H1 (cell line): ENCODE measurements around the gene HMCN2. TPM values are rescaled to one million over a fixed set of nuclear protein-coding genes. Genes with fewer than 3 reads are reported as not detected.

Experiments
- CTCF ChIA-PET: fragments of 300-600 bp; sonication (Branson Sonifier 250); formaldehyde crosslinking; loops from one replicate; lab custom pipeline; 2021; ENCODE audit not compliant: partially characterized antibody; lab: Charles Lee
- POLR2A ChIA-PET: fragments of 300-600 bp; sonication (Branson Sonifier 250); formaldehyde crosslinking; loops from one replicate; lab custom pipeline; 2021; ENCODE audit warnings: inconsistent platforms; ENCODE audit not compliant: partially characterized antibody; lab: Charles Lee
- DNase-seq, 2 experiments: peaks; one replicate each; pipeline versions ENCODE4 v3.0.0 to v3.0.0-alpha.2; 2010 to 2022; ENCODE audit warnings: low spot score in 2 of 2, low read depth in 1 of 2, mixed read lengths in 1 of 2
- FAIRE-seq: peaks from 2 replicates; lab custom pipeline; 2011; peaks lifted over from hg19 to GRCh38; lab: Jason Lieb, UNC
- H2AFZ ChIP-seq: 2 replicates; pipeline ENCODE4 v1.8.1; 2012; ENCODE audit warnings: low read length, inconsistent platforms
- H2AK5ac ChIP-seq: 2 replicates; pipeline ENCODE4 v1.6.1; 2013; ENCODE audit warnings: low read depth, low read length
- H2BK120ac ChIP-seq: replicated peaks from 2 replicates; pipeline ENCODE3; 2013; ENCODE audit warnings: low read depth, low read length, inconsistent platforms
- H2BK12ac ChIP-seq: 2 replicates; pipeline ENCODE4 v1.6.1; 2013; ENCODE audit warnings: low read depth, low read length
- H2BK15ac ChIP-seq: 2 replicates; pipeline ENCODE4 v1.6.1; 2013; ENCODE audit warnings: low read length
- H2BK20ac ChIP-seq: 2 replicates; pipeline ENCODE4 v1.6.1; 2013; ENCODE audit warnings: low read length
- H2BK5ac ChIP-seq: 2 replicates; pipeline ENCODE4 v1.6.1; 2013; ENCODE audit warnings: low read depth, low read length
- H3K14ac ChIP-seq: 2 replicates; pipeline ENCODE4 v1.6.1; 2013; ENCODE audit warnings: inconsistent platforms; ENCODE audit not compliant: insufficient read length
- H3K18ac ChIP-seq: 2 replicates; pipeline ENCODE4 v1.6.1; 2013; ENCODE audit warnings: low read length; ENCODE audit errors: extremely low read depth
- H3K23ac ChIP-seq: 2 replicates; pipeline ENCODE4 v1.6.1; 2013; ENCODE audit warnings: inconsistent platforms; ENCODE audit not compliant: insufficient read length
- H3K23me2 ChIP-seq: 2 replicates; pipeline ENCODE4 v1.6.1; 2013; ENCODE audit warnings: low read depth, low read length
- H3K27ac ChIP-seq: 2 replicates; pipeline ENCODE4 v1.6.1; 2011; ENCODE audit warnings: low read depth, low read length, inconsistent platforms
- H3K27me3 ChIP-seq, 4 experiments: replicated peaks in 1 of 4; 1 replicate in 1 of 4; 2 replicates in 3 of 4; pipeline versions ENCODE4 v1.6.1 to v1.8.1; 2011 to 2013; ENCODE audit warnings: low read length in 3 of 4, mild to moderate bottlenecking in 3 of 4, inconsistent platforms in 2 of 4, mixed read lengths in 2 of 4, moderate library complexity in 1 of 4; ENCODE audit not compliant: control insufficient read depth in 3 of 4, insufficient read depth in 3 of 4; ENCODE audit errors: extremely low read depth in 1 of 4
- H3K36me3 ChIP-seq, 4 experiments: 2 replicates each; pipeline versions ENCODE4 v1.6.1 to v1.8.1; 2011 to 2013; ENCODE audit warnings: mild to moderate bottlenecking in 4 of 4, low read length in 3 of 4, moderate library complexity in 2 of 4, control low read depth in 1 of 4, inconsistent platforms in 1 of 4; ENCODE audit not compliant: insufficient read depth in 4 of 4, control insufficient read depth in 2 of 4
- H3K4ac ChIP-seq: replicated peaks from 2 replicates; pipeline ENCODE3; 2013; ENCODE audit warnings: low read length, low read depth, mixed read lengths, inconsistent platforms; ENCODE audit not compliant: insufficient read length
- H3K4me1 ChIP-seq, 4 experiments: replicated peaks in 1 of 4; 1 replicate in 1 of 4; 2 replicates in 3 of 4; pipeline versions ENCODE4 v1.6.1 to v1.8.1; 2011 to 2013; ENCODE audit warnings: low read length in 3 of 4, inconsistent platforms in 2 of 4, mixed read lengths in 1 of 4; ENCODE audit not compliant: insufficient read depth in 4 of 4, control insufficient read depth in 3 of 4
- H3K4me2 ChIP-seq, 2 experiments: 2 replicates each; pipeline versions ENCODE4 v1.6.1 to v1.8.1; 2011 to 2013; ENCODE audit warnings: low read depth in 2 of 2, low read length in 2 of 2, control low read depth in 1 of 2, inconsistent platforms in 1 of 2, mild to moderate bottlenecking in 1 of 2; ENCODE audit not compliant: insufficient read depth in 1 of 2
- H3K4me3 ChIP-seq, 4 experiments: fragments of 200-600, 300-600 bp in 1 of 4; sonication (generic), shearing (Covaris generic), sonication (Bioruptor Twin) in 1 of 4; 2 replicates each; pipeline versions ENCODE4 v1.5.1 to v1.8.1; 2011 to 2016; ENCODE audit warnings: low read length in 4 of 4, low read depth in 3 of 4, control low read depth in 2 of 4, inconsistent platforms in 2 of 4, mild to moderate bottlenecking in 2 of 4, mixed read lengths in 1 of 4, moderate library complexity in 1 of 4; ENCODE audit not compliant: insufficient read depth in 2 of 4; ENCODE audit errors: extremely low read depth in 1 of 4
- H3K56ac ChIP-seq: replicated peaks from 2 replicates; pipeline ENCODE3; 2013; ENCODE audit warnings: low read depth, mild to moderate bottlenecking, mixed read lengths, low read length, inconsistent platforms; ENCODE audit not compliant: insufficient read length
- H3K79me1 ChIP-seq: 2 replicates; pipeline ENCODE4 v1.6.1; 2013; ENCODE audit warnings: low read depth, low read length, control low read depth
- H3K79me2 ChIP-seq, 2 experiments: 2 replicates each; pipeline versions ENCODE4 v1.6.1 to v1.8.1; 2012 to 2013; ENCODE audit warnings: low read length in 2 of 2, mild to moderate bottlenecking in 2 of 2, inconsistent platforms in 1 of 2; ENCODE audit not compliant: insufficient read depth in 2 of 2, control insufficient read depth in 1 of 2
- H3K9ac ChIP-seq, 4 experiments: replicated peaks in 1 of 4; 1 replicate in 1 of 4; 2 replicates in 3 of 4; pipeline versions ENCODE4 v1.6.1 to v1.8.1; 2011 to 2013; ENCODE audit warnings: low read depth in 3 of 4, low read length in 3 of 4, control low read depth in 2 of 4, mild to moderate bottlenecking in 2 of 4, moderate library complexity in 2 of 4, inconsistent platforms in 1 of 4; ENCODE audit errors: extremely low read depth in 1 of 4
- H3K9me3 ChIP-seq, 2 experiments: 2 replicates each; pipeline versions ENCODE4 v1.6.1 to v1.8.1; 2012 to 2013; ENCODE audit warnings: mild to moderate bottlenecking in 2 of 2, moderate library complexity in 2 of 2, control low read depth in 1 of 2, inconsistent platforms in 1 of 2, low read depth in 1 of 2, low read length in 1 of 2, mixed read lengths in 1 of 2; ENCODE audit not compliant: insufficient read depth in 2 of 2
- H4K20me1 ChIP-seq, 2 experiments: replicated peaks in 1 of 2; 2 replicates each; pipeline versions ENCODE3 to v1.8.1; 2011 to 2013; ENCODE audit warnings: inconsistent platforms in 2 of 2, low read length in 2 of 2, mild to moderate bottlenecking in 1 of 2; ENCODE audit not compliant: insufficient read depth in 2 of 2, control insufficient read depth in 1 of 2
- H4K5ac ChIP-seq: 2 replicates; pipeline ENCODE4 v1.6.1; 2013; ENCODE audit warnings: low read length, low read depth, mixed read lengths, inconsistent platforms; ENCODE audit not compliant: insufficient read length
- H4K8ac ChIP-seq: 2 replicates; pipeline ENCODE4 v1.8.0; 2013; ENCODE audit warnings: mild to moderate bottlenecking, moderate library complexity, low read length, inconsistent platforms; ENCODE audit not compliant: insufficient read depth; ENCODE audit errors: extremely low read depth
- H4K91ac ChIP-seq: replicated peaks from 2 replicates; pipeline ENCODE3; 2013; ENCODE audit warnings: low read length, mixed read lengths, inconsistent platforms; ENCODE audit not compliant: insufficient read length
- ASH2L ChIP-seq: fragments of 200-600, 300-600 bp; sonication (generic); IDR thresholded peaks from one replicate; pipeline ENCODE4 v1.7.1; 2017; ENCODE audit warnings: low read length
- ATF3 ChIP-seq: IDR thresholded peaks from 2 replicates; pipeline ENCODE4 v1.6.1; 2011; ENCODE audit warnings: low read depth, mild to moderate bottlenecking, low read length; ENCODE audit not compliant: insufficient read depth
- BCL11A ChIP-seq, 2 experiments: IDR thresholded peaks; one replicate each; pipeline ENCODE4 v1.6.1; 2011; ENCODE audit warnings: low read depth in 2 of 2, low read length in 2 of 2, mild to moderate bottlenecking in 2 of 2
- CHD2 ChIP-seq: IDR thresholded peaks from 2 replicates; pipeline ENCODE4 v1.6.1; 2012; ENCODE audit warnings: low read length, improper control_type of control experiment
- CREB1 ChIP-seq: IDR thresholded peaks from 2 replicates; pipeline ENCODE4 v1.6.1; 2012; ENCODE audit warnings: inconsistent platforms
- E2F6 ChIP-seq: IDR thresholded peaks from 2 replicates; pipeline ENCODE4 v1.6.1; 2012; ENCODE audit warnings: inconsistent platforms
- GTF2F1 ChIP-seq: IDR thresholded peaks from 2 replicates; pipeline ENCODE4 v1.6.1; 2012; ENCODE audit warnings: low read depth, low read length, improper control_type of control experiment, borderline replicate concordance
- HDAC2 ChIP-seq, 2 experiments: fragments of 300-600 bp in 1 of 2; sonication (generic) in 1 of 2; IDR thresholded peaks; 2 replicates each; pipeline ENCODE4 v1.6.1; 2011 to 2012; ENCODE audit warnings: low read depth in 2 of 2, low read length in 2 of 2, mild to moderate bottlenecking in 2 of 2, moderate library complexity in 2 of 2, borderline replicate concordance in 1 of 2, inconsistent platforms in 1 of 2
- KDM1A ChIP-seq: fragments of 200-600, 300-600 bp; sonication (generic); IDR thresholded peaks from 2 replicates; pipeline ENCODE4 v1.7.1; 2016; ENCODE audit warnings: mild to moderate bottlenecking, low read length, borderline replicate concordance
- POU5F1 ChIP-seq: IDR thresholded peaks from 2 replicates; pipeline ENCODE4 v1.6.1; 2011; ENCODE audit warnings: low read depth, mild to moderate bottlenecking, low read length, moderate library complexity
- SIX5 ChIP-seq: IDR thresholded peaks from 2 replicates; pipeline ENCODE4 v1.6.1; 2011; ENCODE audit warnings: mild to moderate bottlenecking, low read depth, low read length
- TAF1 ChIP-seq: IDR thresholded peaks from 2 replicates; pipeline ENCODE4 v1.6.1; 2011; ENCODE audit warnings: mild to moderate bottlenecking, low read depth, low read length
- TCF12 ChIP-seq: IDR thresholded peaks from 2 replicates; pipeline ENCODE4 v1.6.1; 2011; ENCODE audit warnings: low read depth, mild to moderate bottlenecking, low read length
- whole genome bisulfite sequencing, 2 experiments: shearing (Covaris generic) in 1 of 2; methylation state at CpG; one replicate each; pipeline versions ENCODE4 v1.1.6 to v1.1.7; 2013 to 2015; ENCODE audit warnings: low lambda C conversion rate in 2 of 2, mixed read lengths in 2 of 2, inconsistent platforms in 1 of 2, low coverage in 1 of 2, missing lambda C conversion rate in 1 of 2; ENCODE audit not compliant: insufficient replicate concordance in 2 of 2, insufficient coverage in 1 of 2, insufficient read length in 1 of 2; ENCODE audit errors: extremely low coverage in 1 of 2, missing lambda C conversion rate in 1 of 2; 5-methylcytosine and 5-hydroxymethylcytosine counted together
- polyA plus RNA-seq, 7 experiments: library from polyadenylated mRNA; depleted of rRNA in 3 of 7; stranded (reverse) in 5 of 7; unstranded in 2 of 7; fragments of >200 nt in 5 of 7; fragments of 200-250 nt in 2 of 7; gene quantifications; 1 replicate in 5 of 7; 2 replicates in 1 of 7; 4 replicates in 1 of 7; pipeline versions ENCODE4 v1.2.1 to v1.2.3, GENCODE V29; 2011 to 2013; ENCODE audit warnings: missing spikeins in 2 of 7, mixed read lengths in 2 of 7
- total RNA-seq: library from RNA; stranded (reverse); fragmentation: NEBNext Ultra II Directional; extraction: Animal tissue kit (Norgen Biotek cat#: 25700); gene quantifications from 2 replicates; pipeline ENCODE4 v1.2.1, GENCODE V29; 2021

HMCN2 gene
- total and polyA plus RNA-seq, 2 of the 8 experiments (the other 6 are each of a cell fraction or from before 2014, with no cell fraction given): 5.0 to 9.1 TPM

- H2BK12ac ChIP-seq: no peak overlapping the region
- H3K23me2 ChIP-seq: no peaks in the 10 kb centered on the region; the same call in 1 of the 2 replicates
- H2BK15ac ChIP-seq: 0 out of 2 replicates have a peak overlapping the region, but pooled peaks have one; percentile 29
- no peak overlapping the region for H3K56ac ChIP-seq
- 93% methylated on average over 13 of the region's 13 CpGs; no CpG with 5 or more reads in 1 of the 2 experiments for WGBS, 2 experiments
- H3K4me2 ChIP-seq: no peak overlapping the region
- H3K9me3 ChIP-seq: no peaks in the 10 kb centered on the region
- no peak overlapping the region for H3K18ac ChIP-seq
- H3K23ac ChIP-seq: no peak overlapping the region
- FAIRE-seq (no peak), DNase-seq (no peak)
- peaks cover 0 to 8% (median 3%) of the 10 kb centered on the region in 4 experiments; a peak in 4 of 7 replicates for H3K4me1 ChIP-seq
- H2BK5ac ChIP-seq: no peak overlapping the region
- no peak overlapping the region for H2BK120ac ChIP-seq
- no peak overlapping the region for H3K14ac ChIP-seq
- no peaks in the 10 kb centered on the region for H3K79me1 ChIP-seq
- H4K91ac ChIP-seq: no peak overlapping the region
- H4K5ac ChIP-seq: no peak overlapping the region
- no peaks in the 10 kb centered on the region for H3K79me2 ChIP-seq
- H2AK5ac ChIP-seq: no peak overlapping the region
- no peak overlapping the region for H2BK20ac ChIP-seq
- no peaks in the 10 kb centered on the region for H3K36me3 ChIP-seq
- no peak overlapping the region for H3K9ac ChIP-seq
- H3K27me3 ChIP-seq: peaks cover 0 to 4% (median 0%) of the 10 kb centered on the region in 4 experiments; a peak in 2 of 7 replicates
- no peak overlapping the region for H4K8ac ChIP-seq
- ChIA-PET POLR2A (no interaction called here), CTCF (interaction anchor here (0.6 to 10.0 kb wide), 28 partner anchors 8 to 178 kb away, joined by 3 to 63 read pairs (median 6); no protein-coding TSS in a partner anchor)
- no peaks in the 10 kb centered on the region for H4K20me1 ChIP-seq
- no peak overlapping the region for H3K4ac ChIP-seq
- no peak overlapping the region for H3K4me3 ChIP-seq
- no peak overlapping the region for H3K27ac ChIP-seq
- H2AFZ ChIP-seq: no peak overlapping the region
- TF ChIP-seq SIX5 (no peak), TAF1 (no peak), CHD2 (no peak), GTF2F1 (no peak), BCL11A (IDR thresholded peaks at IDR 0.05; ENCODE audit: low read depth in 2 of 2, low read length in 2 of 2) (no peak), HDAC2 (IDR thresholded peaks at IDR 0.05; ENCODE audit: borderline replicate concordance in 1 of 2, low read depth in 2 of 2, low read length in 2 of 2) (no peak), E2F6 (no peak), KDM1A (no peak), ASH2L (no peak), CREB1 (no peak), POU5F1 (no peak), TCF12 (no peak), ATF3 (no peak)
These were observed 20.9 kb upstream of the HMCN2 start for GRCh38 chr9:130244548-130245165.
